H9 (cell line): ENCODE data around the gene CSNK1G1. TPM values are rescaled to one million over a fixed set of nuclear protein-coding genes. Genes with fewer than 3 reads are reported as not detected.
A peak's percentile ranks its signal among the peaks of the same experiment; 100 is the strongest.

Experiments used
- DNase-seq: peaks from one replicate; pipeline ENCODE4 v3.0.0-alpha.2; 2017
- H2AFZ ChIP-seq: one replicate; pipeline ENCODE4 v1.6.1; 2013; ENCODE audit warnings: mild to moderate bottlenecking, low read length, control low read depth, moderate library complexity
- H2AK5ac ChIP-seq: 2 replicates; pipeline ENCODE4 v1.6.1; 2013; ENCODE audit warnings: low read length, control low read depth, mixed read lengths; ENCODE audit not compliant: insufficient read length
- H2BK120ac ChIP-seq: one replicate; pipeline ENCODE4 v1.6.1; 2013; ENCODE audit warnings: low read depth, mild to moderate bottlenecking, low read length, control low read depth, inconsistent platforms; ENCODE audit not compliant: poor library complexity, severe bottlenecking
- H2BK12ac ChIP-seq: 2 replicates; pipeline ENCODE4 v1.6.1; 2013; ENCODE audit warnings: low read length, control low read depth, mixed read lengths, low read depth; ENCODE audit not compliant: insufficient read length
- H2BK15ac ChIP-seq: 2 replicates; pipeline ENCODE4 v1.6.1; 2013; ENCODE audit warnings: low read depth, low read length, control low read depth
- H2BK20ac ChIP-seq: one replicate; pipeline ENCODE4 v1.6.1; 2013; ENCODE audit warnings: low read depth, mild to moderate bottlenecking, low read length, control low read depth, inconsistent platforms; ENCODE audit not compliant: poor library complexity, severe bottlenecking
- H2BK5ac ChIP-seq: 2 replicates; pipeline ENCODE4 v1.6.1; 2013; ENCODE audit warnings: low read length, control low read depth, mixed read lengths; ENCODE audit not compliant: insufficient read length
- H3K14ac ChIP-seq: 2 replicates; pipeline ENCODE4 v1.6.1; 2013; ENCODE audit warnings: low read length, control low read depth; ENCODE audit not compliant: insufficient read depth
- H3K18ac ChIP-seq: 2 replicates; pipeline ENCODE4 v1.6.1; 2013; ENCODE audit warnings: low read depth, mild to moderate bottlenecking, mixed read lengths, low read length, control low read depth; ENCODE audit not compliant: insufficient read length
- H3K23ac ChIP-seq: 2 replicates; pipeline ENCODE4 v1.6.1; 2013; ENCODE audit warnings: low read length, control low read depth, mixed read lengths, low read depth; ENCODE audit not compliant: insufficient read length
- H3K23me2 ChIP-seq: 2 replicates; pipeline ENCODE4 v1.6.1; 2013; ENCODE audit warnings: low read depth, mild to moderate bottlenecking, mixed read lengths, low read length, control low read depth; ENCODE audit not compliant: insufficient read length, poor library complexity, severe bottlenecking
- H3K27ac ChIP-seq: 2 replicates; pipeline ENCODE4 v1.5.1; 2013; ENCODE audit warnings: low read length, control low read depth, mixed read lengths, low read depth; ENCODE audit not compliant: insufficient read length
- H3K27me3 ChIP-seq: 2 replicates; pipeline ENCODE4 v1.6.1; 2013; ENCODE audit warnings: low read length, control low read depth, inconsistent platforms; ENCODE audit not compliant: insufficient read depth
- H3K4ac ChIP-seq: 2 replicates; pipeline ENCODE4 v1.6.1; 2013; ENCODE audit warnings: low read depth, mild to moderate bottlenecking, control low read depth, inconsistent platforms, low read length, moderate library complexity
- H3K4me1 ChIP-seq: 2 replicates; pipeline ENCODE4 v1.6.1; 2013; ENCODE audit warnings: low read length, control low read depth, inconsistent platforms; ENCODE audit not compliant: insufficient read depth
- H3K4me2 ChIP-seq: 2 replicates; pipeline ENCODE4 v1.6.1; 2013; ENCODE audit warnings: low read length, control low read depth, mixed read lengths; ENCODE audit not compliant: insufficient read length, insufficient read depth
- H3K56ac ChIP-seq: 2 replicates; pipeline ENCODE4 v1.6.1; 2013; ENCODE audit warnings: low read depth, mild to moderate bottlenecking, mixed read lengths, low read length, control low read depth; ENCODE audit not compliant: insufficient read length
- H3K79me1 ChIP-seq: 2 replicates; pipeline ENCODE4 v1.6.1; 2013; ENCODE audit warnings: low read depth, mild to moderate bottlenecking, moderate library complexity, low read length, control low read depth, inconsistent platforms; ENCODE audit not compliant: insufficient read depth, poor library complexity, severe bottlenecking
- H3K79me2 ChIP-seq: 2 replicates; pipeline ENCODE4 v1.6.1; 2013; ENCODE audit warnings: low read length, control low read depth, inconsistent platforms; ENCODE audit not compliant: insufficient read depth
- H3K9ac ChIP-seq: 2 replicates; pipeline ENCODE4 v1.6.1; 2013; ENCODE audit warnings: low read length, control low read depth, mixed read lengths; ENCODE audit not compliant: insufficient read length; ENCODE audit errors: extremely low read depth
- H3K9me3 ChIP-seq: one replicate; pipeline ENCODE4 v1.6.1; 2013; ENCODE audit warnings: low read depth, low read length, inconsistent platforms; ENCODE audit not compliant: control insufficient read depth
- H3T11ph ChIP-seq: one replicate; pipeline ENCODE4 v1.6.1; 2013; ENCODE audit warnings: mild to moderate bottlenecking, low read length, control low read depth, inconsistent platforms
- H4K20me1 ChIP-seq: one replicate; pipeline ENCODE4 v1.6.1; 2013; ENCODE audit not compliant: control insufficient read depth, insufficient read length, insufficient read depth
- H4K5ac ChIP-seq: 2 replicates; pipeline ENCODE4 v1.6.1; 2013; ENCODE audit warnings: low read depth, mild to moderate bottlenecking, mixed read lengths, low read length, control low read depth; ENCODE audit not compliant: insufficient read length
- H4K8ac ChIP-seq: replicated peaks from 2 replicates; pipeline ENCODE4 v1.6.1; 2013; ENCODE audit warnings: low read length, control low read depth, mixed read lengths, low read depth; ENCODE audit not compliant: insufficient read length
- H4K91ac ChIP-seq: 2 replicates; pipeline ENCODE4 v1.6.1; 2013; ENCODE audit warnings: low read depth, mild to moderate bottlenecking, moderate library complexity, mixed read lengths, low read length, control low read depth; ENCODE audit not compliant: insufficient read length
- H3K27ac Mint-ChIP-seq, 3 experiments: 2 replicates in 2 of 3; 3 replicates in 1 of 3; pipeline ENCODE4 v1.8.0; 2020 to 2021; ENCODE audit warnings: mixed read lengths in 3 of 3, mild to moderate bottlenecking in 1 of 3, moderate library complexity in 1 of 3
- H3K27me3 Mint-ChIP-seq: 2 replicates; pipeline ENCODE4 v1.8.0; 2021; ENCODE audit warnings: low read depth, mild to moderate bottlenecking, moderate library complexity, mixed read lengths
- H3K36me3 Mint-ChIP-seq, 3 experiments: 2 replicates in 2 of 3; 3 replicates in 1 of 3; pipeline ENCODE4 v1.8.0; 2020 to 2021; ENCODE audit warnings: low read depth in 3 of 3, mixed read lengths in 3 of 3; ENCODE audit not compliant: insufficient read depth in 1 of 3
- H3K4me1 Mint-ChIP-seq, 2 experiments: 2 replicates each; pipeline ENCODE4 v1.8.0; 2020; ENCODE audit warnings: mixed read lengths in 2 of 2
- H3K4me3 Mint-ChIP-seq, 2 experiments: 2 replicates in 1 of 2; 3 replicates in 1 of 2; pipeline ENCODE4 v1.8.0; 2020 to 2021; ENCODE audit warnings: mild to moderate bottlenecking in 2 of 2, mixed read lengths in 2 of 2, moderate library complexity in 1 of 2
- H3K9me3 Mint-ChIP-seq, 2 experiments: 2 replicates in 1 of 2; 3 replicates in 1 of 2; pipeline ENCODE4 v1.8.0; 2020; ENCODE audit warnings: mild to moderate bottlenecking in 2 of 2, mixed read lengths in 2 of 2, moderate library complexity in 1 of 2
- CTCF ChIP-seq: fragments of 200-600 bp; sonication (generic); conservative IDR thresholded peaks from 3 replicates; pipeline ENCODE4 v1.8.0; 2021; ENCODE audit warnings: antibody characterized with exemption, mild to moderate bottlenecking
- total RNA-seq: library from RNA; stranded (reverse); gene quantifications from 2 replicates; pipeline ENCODE4 v1.2.1, GENCODE V29; 2021

The CSNK1G1 gene
- total RNA-seq, 1 experiment from 2014 or later = 17.1 TPM

- no peak overlapping the region for H3K4me2 ChIP-seq
- no peak overlapping the region for H3K9ac ChIP-seq
- no peak overlapping the region for H2BK20ac ChIP-seq
- no peaks in the 10 kb centered on the region for H3K79me1 ChIP-seq
- Mint-ChIP-seq H3K4me3 (peak overlapping the region in 1 of 2 experiments; percentile 5; a peak in 1 of 5 replicates), H3K4me1 (peaks cover 19 to 22% of the 10 kb centered on the region in 2 experiments), H3K27me3 (peaks cover 24% of the 10 kb centered on the region), H3K27ac (no peak overlapping the region), H3K36me3 (peaks cover under 1 to 3% (median 2%) of the 10 kb centered on the region in 3 experiments; a peak in 5 of 7 replicates), H3K9me3 (no peaks in the 10 kb centered on the region)
- H4K5ac ChIP-seq = no peak overlapping the region
- H2AK5ac ChIP-seq = no peak overlapping the region
- H3K23me2 ChIP-seq = peaks cover 6% of the 10 kb centered on the region
- no peak overlapping the region for H2BK12ac ChIP-seq
- no peak overlapping the region for H3K14ac ChIP-seq
- TF ChIP-seq CTCF = peak; percentile 56; the same call in 2 of the 3 replicates
- no peak overlapping the region for H3K56ac ChIP-seq
- H3K4ac ChIP-seq = no peak overlapping the region
- H3K27me3 ChIP-seq = no peaks in the 10 kb centered on the region
- H2BK15ac ChIP-seq = no peak overlapping the region
- H3K4me1 ChIP-seq = no peaks in the 10 kb centered on the region
- H3T11ph ChIP-seq = no peak overlapping the region
- no peak overlapping the region for H3K23ac ChIP-seq
- no peaks in the 10 kb centered on the region for H3K9me3 ChIP-seq
- H4K91ac ChIP-seq = no peak overlapping the region
- H2BK5ac ChIP-seq = no peak overlapping the region
- no peak overlapping the region for H3K27ac ChIP-seq
- H4K20me1 ChIP-seq = no peaks in the 10 kb centered on the region
- H3K79me2 ChIP-seq = no peaks in the 10 kb centered on the region
- no peak overlapping the region for H4K8ac ChIP-seq
- no peak overlapping the region for H2BK120ac ChIP-seq
- no peak overlapping the region for H2AFZ ChIP-seq
- H3K18ac ChIP-seq = no peak overlapping the region
- DNase-seq = peak; percentile 64
Measured at GRCh38 chr15:64149424-64149823, 206.5 kb downstream of the CSNK1G1 start.
